ENCODE measurements around the gene RFC5. TPM values are rescaled to one million over a fixed set of nuclear protein-coding genes. Genes with fewer than 3 reads are reported as not detected.

The RFC5 gene
- total and polyA plus RNA-seq, 4 donors, result 5.4 to 26.4 (median 6.7) TPM

- Histone ChIP-seq H3K36me3 (ENCODE audit: control insufficient read depth in 4 of 4, insufficient read depth in 3 of 4, low read depth in 1 of 4, low read length in 3 of 4) (no peaks in the 10 kb centered on the region), H3K4me1 (ENCODE audit: control insufficient read depth in 4 of 4, insufficient read depth in 4 of 4, low read length in 3 of 4) (peaks cover 15 to 63% (median 43%) of the 10 kb centered on the region in 4 donors), H3K4me3 (ENCODE audit: low read depth in 1 of 3, low read length in 3 of 3) (no peak overlapping the region), H3K9ac (ENCODE audit: low read depth in 1 of 2, low read length in 2 of 2) (no peak overlapping the region), H3K27me3 (ENCODE audit: control insufficient read depth in 4 of 4, insufficient read depth in 4 of 4, low read length in 3 of 4) (no peaks in the 10 kb centered on the region), H3K27ac (ENCODE audit: low read depth in 1 of 2, low read length in 2 of 2) (no peak overlapping the region), H3K9me3 (ENCODE audit: control insufficient read depth in 4 of 4, low read length in 3 of 4) (no peaks in the 10 kb centered on the region)
- over 99% methylated on average over 7 of the region's 7 CpGs for WGBS
- no peak for DNase-seq (ENCODE audit: low spot score)
- TF ChIP-seq FOXA1 (IDR thresholded peaks at IDR 0.05), result no peak
- TF ChIP-seq HNF4A (conservative IDR thresholded peaks at IDR 0.05), result no peak
- no peak for TF ChIP-seq FOXA2 (IDR thresholded peaks at IDR 0.05)
- no peak for TF ChIP-seq TAF1 (conservative IDR thresholded peaks at IDR 0.05)
- TF ChIP-seq SP1 (IDR thresholded peaks at IDR 0.05), result no peak
- no peak for TF ChIP-seq MAX (IDR thresholded peaks at IDR 0.05)
- no peak for TF ChIP-seq NR2F2 (IDR thresholded peaks at IDR 0.05)
- TF ChIP-seq CTCF (IDR thresholded peaks at IDR 0.05; ENCODE audit: low read depth, low read length, missing input control), result no peak
- TF ChIP-seq ZBTB33 (IDR thresholded peaks at IDR 0.05), result no peak
- TF ChIP-seq EGR1 (IDR thresholded peaks at IDR 0.05; ENCODE audit: low read depth in 2 of 2), result no peak
- TF ChIP-seq ATF3 (IDR thresholded peaks at IDR 0.05), result no peak
- no peak for TF ChIP-seq HNF4G (IDR thresholded peaks at IDR 0.05)
- TF ChIP-seq RAD21 (IDR thresholded peaks at IDR 0.05), result no peak
- no peak for TF ChIP-seq GABPA (IDR thresholded peaks at IDR 0.05 in 1 of 2, conservative IDR thresholded peaks at IDR 0.05 in 1 of 2)
- no peak for TF ChIP-seq RXRA (IDR thresholded peaks at IDR 0.05)
- no peak for TF ChIP-seq JUND (IDR thresholded peaks at IDR 0.05)
Measured at GRCh38 chr12:118058227-118058626, 41.7 kb downstream of the RFC5 start.

GRCh38 chr12:118058881-118059280 is 42.4 kb downstream of the RFC5 start:
- Histone ChIP-seq H3K9me3 (ENCODE audit: control insufficient read depth in 4 of 4, low read length in 3 of 4) (no peaks in the 10 kb centered on the region), H3K36me3 (ENCODE audit: control insufficient read depth in 4 of 4, insufficient read depth in 3 of 4, low read depth in 1 of 4, low read length in 3 of 4) (no peaks in the 10 kb centered on the region), H3K9ac (ENCODE audit: low read depth in 1 of 2, low read length in 2 of 2) (no peak overlapping the region), H3K4me1 (ENCODE audit: control insufficient read depth in 4 of 4, insufficient read depth in 4 of 4, low read length in 3 of 4) (peaks cover 19 to 61% (median 41%) of the 10 kb centered on the region in 4 donors), H3K4me3 (ENCODE audit: low read depth in 1 of 3, low read length in 3 of 3) (no peak overlapping the region), H3K27ac (ENCODE audit: low read depth in 1 of 2, low read length in 2 of 2) (peak overlapping the region in 1 of 2 donors; percentile 99), H3K27me3 (ENCODE audit: control insufficient read depth in 4 of 4, insufficient read depth in 4 of 4, low read length in 3 of 4) (no peaks in the 10 kb centered on the region)
- no peak for DNase-seq (ENCODE audit: low spot score)
- 91% methylated on average over 8 of the region's 8 CpGs for WGBS
- TF ChIP-seq SP1 (IDR thresholded peaks at IDR 0.05) (no peak), GABPA (IDR thresholded peaks at IDR 0.05 in 1 of 2, conservative IDR thresholded peaks at IDR 0.05 in 1 of 2) (no peak), HNF4G (IDR thresholded peaks at IDR 0.05) (no peak), HNF4A (conservative IDR thresholded peaks at IDR 0.05) (no peak), EGR1 (IDR thresholded peaks at IDR 0.05; ENCODE audit: low read depth in 2 of 2) (no peak), ZBTB33 (IDR thresholded peaks at IDR 0.05) (no peak), ATF3 (IDR thresholded peaks at IDR 0.05) (no peak), REST (IDR thresholded peaks at IDR 0.05) (no peak), JUND (IDR thresholded peaks at IDR 0.05) (no peak), TAF1 (conservative IDR thresholded peaks at IDR 0.05) (no peak), NR2F2 (IDR thresholded peaks at IDR 0.05) (no peak), RXRA (IDR thresholded peaks at IDR 0.05) (no peak), FOXA2 (IDR thresholded peaks at IDR 0.05) (no peak), FOXA1 (IDR thresholded peaks at IDR 0.05) (no peak), RAD21 (IDR thresholded peaks at IDR 0.05) (no peak), MAX (IDR thresholded peaks at IDR 0.05) (no peak), CTCF (IDR thresholded peaks at IDR 0.05; ENCODE audit: low read depth, low read length, missing input control) (no peak)
